GM18498 (cell line): ENCODE results near the gene FOXP1.
"Not testable (repeated sequence)": the region's sequence is repeated elsewhere in the genome, so short reads cannot be mapped to it uniquely, and the experiment has no call there.

Experiments used
- ATAC-seq: cut with Tn5 transposase; IDR thresholded peaks from one replicate; pipeline ENCODE4 v1.9.1; 2021; ENCODE audit warnings: mild to moderate bottlenecking, moderate library complexity; ENCODE audit not compliant: unreplicated experiment

FOXP1 gene

DNA sequence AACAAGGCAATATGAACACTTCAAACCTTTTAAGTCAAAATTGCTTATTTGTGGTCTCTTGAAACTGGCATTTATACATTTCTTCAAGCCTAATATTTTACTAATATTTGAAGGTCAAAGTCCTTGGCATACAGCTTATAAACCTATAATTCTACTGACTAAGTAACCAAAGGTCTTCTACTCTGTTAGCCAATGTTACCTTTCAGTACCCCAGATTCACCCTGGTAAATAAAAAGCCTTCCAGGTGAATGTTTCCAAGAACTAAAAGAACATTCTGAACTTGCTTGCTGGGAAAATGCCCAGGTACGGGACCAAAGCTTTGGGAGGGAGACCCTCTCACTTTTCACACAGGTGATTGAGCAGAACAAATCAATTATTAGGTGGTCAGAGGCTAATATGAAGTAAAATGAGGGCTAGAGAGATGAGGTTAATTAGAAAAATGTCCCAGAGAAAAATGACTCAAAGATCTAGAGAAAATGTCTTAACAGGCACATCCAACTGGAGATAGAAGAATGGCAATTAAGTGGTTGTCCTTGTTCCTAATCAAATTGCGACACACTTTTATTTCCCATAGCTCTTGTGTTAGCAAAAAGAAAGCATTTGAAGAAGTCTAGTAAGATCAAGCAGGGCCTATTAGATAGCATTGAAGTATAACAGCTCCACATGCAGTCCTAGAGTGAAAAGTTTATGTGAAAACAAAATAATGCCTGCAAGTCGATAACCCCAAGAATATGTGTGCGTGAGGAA, 232.0 kb downstream of the FOXP1 start:
- no peak for ATAC-seq

DNA sequence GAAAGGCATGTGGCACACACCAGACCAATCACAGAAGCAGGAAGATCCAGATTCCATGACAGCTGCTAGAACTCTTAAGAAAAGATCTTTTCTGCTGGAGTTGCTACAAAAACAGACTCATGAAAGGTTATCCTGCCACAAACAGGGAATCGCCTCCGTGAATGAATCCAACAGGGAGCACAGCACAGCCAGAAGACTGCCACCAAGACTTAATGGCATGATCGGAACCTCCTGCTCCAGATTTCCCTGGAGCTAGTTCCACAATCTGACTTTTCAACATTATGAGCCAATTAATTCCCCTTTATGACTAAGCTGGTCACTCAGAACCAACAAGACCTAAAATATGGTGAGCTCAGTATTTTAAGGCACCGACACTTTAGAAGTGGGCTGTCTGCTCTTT, 232.5 kb downstream of the FOXP1 start:
- no peak for ATAC-seq

GRCh38 chr3:71348831-71349230, 234.7 kb downstream of the FOXP1 start:
- no peak for ATAC-seq

DNA sequence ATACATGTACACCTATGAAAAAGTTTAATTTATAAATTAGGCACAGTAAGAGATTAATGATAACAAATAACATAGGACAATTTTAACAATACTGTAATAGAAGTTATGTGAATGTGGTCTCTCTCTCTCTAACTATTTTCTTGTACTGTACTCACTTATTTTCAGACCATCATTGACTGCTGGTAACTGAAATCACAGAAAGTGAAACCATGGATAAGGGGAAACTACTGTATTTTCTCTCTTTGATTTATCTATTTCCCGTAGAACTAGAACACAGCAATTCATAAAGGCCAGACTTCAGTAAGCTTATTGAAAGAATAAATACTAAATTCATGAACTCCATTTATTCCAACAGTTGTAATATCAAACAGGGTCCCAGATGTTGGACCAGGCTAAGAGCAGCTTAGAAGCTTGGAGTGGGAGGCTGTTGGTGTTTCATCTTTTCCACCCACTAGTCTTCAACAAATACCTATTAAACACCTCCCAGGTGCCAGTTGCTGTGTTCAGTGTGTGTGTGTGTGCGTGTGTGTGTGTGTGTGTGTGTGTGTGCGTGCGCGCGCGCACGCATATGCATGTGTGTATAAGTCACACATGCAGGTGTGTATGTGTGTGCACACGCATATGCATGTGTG, 235.4 kb downstream of the FOXP1 start:
- no peak for ATAC-seq

- ATAC-seq = no peak
These were observed 237.5 kb downstream of the FOXP1 start for GRCh38 chr3:71346061-71346460.

- no peak for ATAC-seq
These were observed 238.0 kb downstream of the FOXP1 start for GRCh38 chr3:71345429-71346040.

DNA sequence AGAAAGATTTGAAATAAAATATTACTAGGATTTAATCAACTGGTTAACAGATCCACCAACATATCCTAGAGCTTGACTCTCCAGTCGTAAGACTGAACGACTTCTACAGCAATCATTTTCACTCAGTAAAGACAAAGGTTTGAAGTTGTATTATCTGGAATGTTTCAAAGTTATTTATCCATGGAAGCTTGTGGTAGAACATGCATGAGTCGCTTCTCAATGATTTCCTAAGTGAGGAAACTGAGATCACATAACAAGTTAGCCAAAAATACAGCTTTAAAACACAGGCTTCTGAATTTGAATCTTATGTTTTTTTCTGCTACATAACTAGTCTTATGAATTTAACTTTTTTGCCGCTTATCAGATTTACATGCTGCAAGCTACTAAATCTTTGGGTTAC, 241.8 kb downstream of the FOXP1 start:
- ATAC-seq = no peak

DNA sequence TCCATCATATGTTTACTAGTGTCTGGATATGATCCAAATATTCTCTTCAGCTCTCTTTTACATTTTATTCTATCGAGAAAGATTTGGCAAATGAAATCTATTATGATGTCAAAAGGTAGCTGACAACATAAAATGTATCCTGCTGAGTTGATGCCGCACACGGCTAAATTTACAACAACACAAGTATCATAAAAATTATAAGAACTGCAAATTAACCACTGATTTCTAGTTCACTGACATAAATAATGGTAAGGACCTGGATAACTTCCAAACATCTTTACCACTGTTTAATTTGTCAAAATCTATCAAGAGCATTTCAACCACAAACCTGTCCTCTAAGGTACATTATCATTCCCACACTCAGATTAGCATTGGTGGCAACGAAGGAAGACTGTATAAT, 244.5 kb downstream of the FOXP1 start:
- ATAC-seq = no peak

GRCh38 chr3:71332813-71333212, 250.7 kb downstream of the FOXP1 start:
- ATAC-seq = no peak

- no peak for ATAC-seq
These were observed 252.6 kb downstream of the FOXP1 start for GRCh38 chr3:71330909-71331308.

DNA sequence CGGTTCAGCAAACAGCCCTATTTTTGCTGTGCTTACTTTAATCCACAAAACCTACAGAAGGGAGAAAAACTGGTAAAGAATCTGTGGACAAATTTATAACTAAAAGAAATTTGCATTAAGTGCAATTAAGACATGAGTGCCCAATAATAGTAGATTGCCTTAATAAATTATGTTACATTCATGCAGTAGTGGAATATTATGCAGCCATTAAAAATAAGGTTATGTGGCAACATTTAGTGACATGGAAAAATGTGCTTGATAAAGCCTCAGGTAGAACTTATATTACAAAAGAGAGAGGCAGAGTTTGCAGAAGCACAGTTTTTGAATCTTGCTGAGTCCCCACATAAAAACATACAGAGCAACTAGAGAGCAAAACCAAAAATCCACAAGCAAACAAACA, 253.0 kb downstream of the FOXP1 start:
- no peak for ATAC-seq

GRCh38 chr3:71329817-71330216, 253.7 kb downstream of the FOXP1 start:
- ATAC-seq = no peak

DNA sequence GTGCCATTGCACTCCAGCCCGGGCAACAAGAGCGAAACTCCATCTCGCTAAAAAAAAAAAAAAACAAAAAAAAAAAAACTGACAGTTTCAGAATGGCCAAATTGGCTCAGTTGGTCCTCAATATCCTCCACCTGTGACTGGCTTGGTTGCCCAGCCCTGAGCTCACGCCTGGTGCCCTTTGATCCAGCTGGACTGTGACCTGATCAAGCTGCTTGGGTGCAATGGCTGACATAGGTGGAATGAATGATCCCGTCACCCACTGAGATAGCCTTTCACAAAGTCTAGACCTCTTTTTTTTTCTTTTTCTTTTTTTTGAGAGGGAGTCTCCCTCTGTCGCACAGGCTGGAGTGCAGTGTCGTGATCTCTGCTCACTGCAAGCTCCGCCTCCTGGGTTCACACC, 254.6 kb downstream of the FOXP1 start:
- no peak for ATAC-seq

DNA sequence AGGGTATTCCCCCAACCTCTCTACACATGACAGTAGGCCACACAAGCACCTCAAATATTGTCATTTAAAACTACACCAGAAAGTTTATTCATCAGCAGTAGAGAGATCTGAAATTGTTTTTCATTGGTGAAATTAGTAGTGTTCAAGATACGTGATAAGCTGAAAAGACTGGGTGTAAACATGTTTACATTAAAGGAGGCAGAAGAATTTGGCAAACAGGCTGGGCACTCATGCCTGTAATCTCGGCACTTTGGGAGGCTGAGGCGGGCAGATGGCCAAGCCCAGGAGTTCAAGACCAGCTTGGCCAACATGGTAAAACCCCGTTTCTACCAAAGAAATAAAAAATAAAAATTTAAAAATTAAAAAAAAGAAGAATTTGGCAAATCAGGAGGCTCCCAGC, 255.6 kb downstream of the FOXP1 start:
- no peak for ATAC-seq

DNA sequence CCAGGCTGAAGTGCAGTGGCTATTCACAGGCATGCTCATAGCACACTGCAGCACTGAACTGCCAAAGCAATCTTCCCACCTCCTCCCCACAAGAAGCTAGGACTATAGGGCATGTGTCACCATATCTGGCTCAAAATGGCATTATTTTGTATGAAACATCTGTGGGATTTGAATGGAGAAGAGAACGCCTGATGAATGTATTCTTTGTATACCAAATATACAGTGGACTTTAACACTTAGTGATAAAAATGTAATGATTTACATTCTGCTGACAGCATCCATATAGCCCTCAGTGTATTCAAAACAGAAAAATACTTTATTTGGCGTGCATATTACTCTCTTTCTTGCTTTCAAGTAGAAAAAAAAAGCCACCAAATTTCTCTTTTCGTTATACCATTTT, 257.8 kb downstream of the FOXP1 start:
- no peak for ATAC-seq

DNA sequence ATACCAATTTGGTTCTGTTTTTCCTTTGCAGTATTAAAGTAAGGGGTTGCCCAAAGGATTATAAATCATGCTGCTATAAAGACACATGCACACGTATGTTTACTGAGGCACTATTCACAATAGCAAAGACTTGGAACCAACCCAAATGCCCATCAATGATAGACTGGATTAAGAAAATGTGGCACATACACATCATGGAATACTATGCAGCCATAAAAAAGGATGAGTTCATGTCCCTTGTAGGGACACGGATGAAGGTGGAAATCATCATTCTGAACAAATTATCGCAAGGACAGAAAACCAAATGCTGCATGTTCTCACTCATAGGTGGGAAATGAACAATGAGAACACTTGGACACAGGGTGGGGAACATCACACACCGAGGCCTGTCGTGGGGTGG, 259.3 kb downstream of the FOXP1 start:
- not testable (repeated sequence) for ATAC-seq

- ATAC-seq = no peak
These were observed 260.0 kb downstream of the FOXP1 start for GRCh38 chr3:71323558-71323957.

DNA sequence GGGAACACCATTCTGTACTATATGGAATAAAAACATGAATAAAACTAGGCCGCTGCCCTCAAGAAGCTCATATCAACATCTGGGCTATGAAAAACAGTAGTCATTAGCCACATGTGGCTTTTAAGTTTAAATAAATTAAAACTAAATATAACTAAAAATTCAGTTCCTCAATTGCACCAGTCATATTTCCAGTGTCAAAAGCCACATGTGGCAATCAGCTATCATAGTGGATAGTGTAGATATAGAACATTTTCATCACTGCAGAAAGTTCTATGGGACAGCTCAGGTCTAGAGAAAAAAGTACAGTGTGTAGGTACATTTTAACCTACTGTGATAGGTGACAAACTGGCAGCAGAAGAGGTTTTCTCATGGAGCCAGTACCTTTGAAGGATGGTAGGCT, 261.4 kb downstream of the FOXP1 start:
- ATAC-seq = no peak

DNA sequence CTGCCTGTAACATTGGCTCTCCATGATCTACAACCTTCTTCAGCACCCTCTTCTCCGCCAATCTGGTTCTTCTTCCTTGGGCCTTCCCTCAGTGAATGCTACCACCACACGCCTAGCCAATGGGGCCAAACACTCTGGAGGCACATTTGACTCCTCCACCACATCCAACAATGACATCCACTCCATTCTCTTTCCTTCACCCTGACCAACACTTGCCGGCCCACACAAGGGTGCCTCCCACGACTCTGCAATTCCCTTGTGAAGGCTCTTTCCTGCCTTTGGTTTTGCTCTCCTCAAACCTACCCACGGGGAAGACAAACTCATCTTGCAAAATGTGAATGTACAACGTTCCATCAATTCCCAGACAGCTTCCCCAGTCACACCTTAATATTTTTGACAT, 263.8 kb downstream of the FOXP1 start:
- ATAC-seq = no peak

- no peak for ATAC-seq
These were observed 265.1 kb downstream of the FOXP1 start for GRCh38 chr3:71318458-71318827.

DNA sequence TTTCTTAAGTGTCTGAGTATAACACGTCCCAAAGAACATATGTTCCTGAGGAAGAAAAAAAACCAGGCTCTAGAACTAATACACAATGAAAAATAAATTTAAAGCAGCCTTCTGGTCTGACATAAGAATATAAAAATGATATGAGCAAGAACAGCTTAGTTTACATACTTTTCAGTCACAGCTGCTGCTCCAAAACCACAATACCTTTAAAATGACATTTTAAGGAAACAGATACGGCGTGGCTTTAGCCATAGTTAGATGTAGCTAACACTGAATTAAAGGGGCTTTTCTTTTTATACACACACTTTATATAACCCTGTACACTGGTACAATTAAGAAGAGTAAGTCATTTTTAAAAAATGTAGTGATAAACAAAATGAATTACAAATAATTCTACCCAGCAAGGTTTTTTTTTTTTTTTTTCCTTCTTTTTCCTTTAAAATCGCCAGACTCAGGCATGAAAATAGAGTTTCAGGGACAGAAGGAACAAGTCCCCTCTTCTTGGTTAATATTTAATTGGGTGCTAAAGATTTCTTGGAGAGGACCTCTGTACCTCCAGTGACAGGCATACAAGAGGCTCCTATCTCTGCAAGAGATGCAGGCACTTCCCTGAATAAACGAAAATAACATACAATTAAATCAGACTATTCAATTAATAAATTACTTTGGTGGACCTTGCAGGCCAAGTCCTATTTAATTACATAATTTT, 265.6 kb downstream of the FOXP1 start:
- ATAC-seq = no peak

DNA sequence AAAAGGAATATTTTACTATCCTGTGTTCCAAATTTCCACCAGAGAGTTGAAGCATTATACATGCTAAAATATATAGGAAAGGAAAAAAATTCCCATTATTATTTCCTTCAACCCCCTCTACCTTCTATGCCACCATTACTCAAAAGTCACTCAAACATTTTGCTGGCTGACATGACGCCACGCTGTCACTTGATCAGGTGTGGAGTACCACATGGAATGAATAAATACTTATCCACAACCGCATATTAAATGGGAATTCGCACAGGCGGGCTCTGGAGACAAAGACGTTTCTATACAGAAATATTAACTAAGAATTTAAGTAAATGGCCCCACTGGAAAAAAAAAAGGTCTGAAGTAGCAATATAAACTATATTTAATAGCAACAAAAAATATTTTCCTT, 266.4 kb downstream of the FOXP1 start:
- ATAC-seq = no peak
